SKM-1 (cell line): ENCODE data around the gene TMEM39A.

Experiments
- DNase-seq: peaks from one replicate; lab custom pipeline; 2025; ENCODE audit not compliant: unreplicated experiment; lab: John Stamatoyannopoulos, UW

TMEM39A gene

DNA sequence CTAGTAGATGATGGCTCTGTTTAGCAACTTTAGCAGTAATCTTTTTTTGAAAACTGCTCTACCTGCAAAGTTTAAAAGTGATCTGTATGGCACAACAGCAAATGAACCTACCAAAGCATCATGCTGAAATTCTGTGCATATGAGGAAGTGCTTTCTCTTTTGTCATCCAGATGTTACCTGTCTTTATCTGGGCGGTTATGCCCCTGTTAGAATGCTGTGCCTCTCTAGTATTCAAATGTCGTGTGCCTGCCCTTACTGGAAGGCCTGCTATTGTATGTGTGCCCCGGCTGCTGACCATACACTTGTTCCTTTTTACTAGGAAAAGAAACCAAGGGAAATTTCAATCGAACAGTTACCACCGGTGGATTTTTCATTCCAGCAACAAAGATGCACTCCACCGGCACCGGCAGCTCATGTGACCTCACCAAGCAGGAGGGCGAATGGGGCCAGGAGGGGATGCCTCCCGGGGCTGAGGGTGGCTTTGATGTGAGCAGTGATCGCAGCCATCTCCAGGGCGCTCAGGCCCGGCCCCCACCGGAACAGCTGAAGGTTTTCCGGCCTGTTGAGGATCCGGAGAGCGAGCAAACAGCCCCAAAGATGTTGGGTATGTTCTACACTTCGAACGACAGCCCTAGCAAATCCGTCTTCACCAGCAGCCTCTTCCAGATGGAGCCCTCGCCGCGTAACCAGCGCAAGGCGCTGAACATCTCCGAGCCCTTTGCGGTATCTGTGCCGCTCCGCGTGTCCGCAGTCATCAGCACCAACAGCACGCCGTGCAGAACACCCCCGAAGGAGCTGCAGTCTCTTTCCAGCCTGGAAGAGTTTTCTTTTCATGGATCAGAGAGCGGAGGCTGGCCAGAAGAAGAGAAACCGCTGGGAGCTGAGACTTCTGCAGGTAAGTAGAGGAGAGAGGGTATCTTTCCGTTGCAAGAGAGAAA is 61.6 kb downstream of the TMEM39A start:
- no peak for DNase-seq

DNA sequence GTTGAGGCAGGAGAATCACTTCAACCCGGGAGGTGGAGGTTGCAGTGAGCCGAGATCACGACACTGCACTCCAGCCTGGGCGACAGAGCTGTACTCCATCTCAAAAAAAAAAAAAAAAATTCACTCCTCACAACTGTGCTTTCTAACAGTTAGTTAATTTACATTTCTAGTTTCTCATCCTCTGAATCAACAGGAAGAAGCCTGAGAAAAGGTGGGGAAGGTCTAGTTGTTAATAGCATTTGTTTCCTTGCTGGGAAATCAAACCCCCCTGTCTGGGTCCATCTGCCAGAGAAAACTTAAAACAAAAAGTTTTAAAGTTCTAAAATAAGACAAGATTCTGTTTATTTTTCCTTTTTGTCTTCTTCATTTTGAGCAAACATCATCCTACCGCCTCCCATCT is 62.3 kb downstream of the TMEM39A start:
- DNase-seq = no peak

DNA sequence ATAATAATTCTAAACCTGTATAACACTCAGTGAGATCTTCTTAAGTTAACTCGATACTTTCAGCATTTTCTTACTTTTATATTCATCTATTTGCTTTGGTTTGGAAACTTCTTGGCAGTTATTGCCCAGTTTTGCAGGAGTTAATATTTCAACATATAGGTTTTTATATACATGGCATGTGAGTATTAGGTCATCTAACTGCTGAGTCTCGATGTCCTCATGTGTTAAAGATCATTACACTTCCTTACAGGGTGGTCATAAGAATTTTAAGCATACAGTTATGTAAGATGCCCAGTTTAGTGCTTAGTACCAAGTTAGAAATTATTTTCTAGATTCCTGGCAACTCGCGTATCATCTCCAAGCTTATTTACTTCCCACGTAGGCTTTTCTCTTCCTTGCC is 62.9 kb downstream of the TMEM39A start:
- DNase-seq = no peak

DNA sequence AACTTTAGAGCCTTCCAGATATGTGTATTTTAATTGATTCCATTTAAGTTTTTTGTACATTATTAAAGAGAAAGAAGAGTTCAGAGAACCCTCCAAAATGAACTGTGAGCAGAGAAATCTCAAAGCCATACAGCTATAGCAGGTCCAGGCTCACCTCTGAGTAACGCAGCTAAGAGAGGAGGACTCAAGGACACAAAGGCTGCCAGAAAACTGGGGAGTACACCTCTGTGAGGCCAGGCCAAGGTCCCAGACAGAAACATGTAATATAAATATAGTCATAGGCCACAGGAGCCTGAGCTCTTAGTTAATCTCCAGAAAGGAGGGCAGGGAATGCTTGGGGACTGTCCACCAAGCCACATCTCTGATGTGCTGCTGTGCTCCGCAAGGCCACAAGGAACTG is 66.5 kb downstream of the TMEM39A start:
- DNase-seq = no peak

DNA sequence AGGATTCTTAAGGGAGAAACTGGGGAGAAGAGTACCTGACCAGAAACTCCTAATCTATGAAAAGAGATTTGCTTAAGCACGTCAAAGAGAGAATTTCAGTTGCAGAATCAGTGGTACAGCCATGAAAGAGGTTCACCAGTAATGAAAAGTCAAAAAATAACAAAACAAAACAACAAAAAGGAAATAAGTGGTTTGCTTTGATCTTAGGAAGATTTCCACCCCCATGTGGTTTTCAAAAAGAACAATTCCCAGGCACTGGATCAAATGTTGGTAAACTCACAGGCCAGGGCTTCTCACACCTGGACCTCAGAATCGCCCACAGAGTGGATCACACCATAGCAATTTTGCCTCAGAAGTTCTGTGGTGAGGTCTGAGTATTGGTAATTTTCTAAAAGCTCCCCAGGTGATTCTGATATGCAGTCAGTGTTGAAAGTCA is 67.5 kb downstream of the TMEM39A start:
- DNase-seq = no peak

DNA sequence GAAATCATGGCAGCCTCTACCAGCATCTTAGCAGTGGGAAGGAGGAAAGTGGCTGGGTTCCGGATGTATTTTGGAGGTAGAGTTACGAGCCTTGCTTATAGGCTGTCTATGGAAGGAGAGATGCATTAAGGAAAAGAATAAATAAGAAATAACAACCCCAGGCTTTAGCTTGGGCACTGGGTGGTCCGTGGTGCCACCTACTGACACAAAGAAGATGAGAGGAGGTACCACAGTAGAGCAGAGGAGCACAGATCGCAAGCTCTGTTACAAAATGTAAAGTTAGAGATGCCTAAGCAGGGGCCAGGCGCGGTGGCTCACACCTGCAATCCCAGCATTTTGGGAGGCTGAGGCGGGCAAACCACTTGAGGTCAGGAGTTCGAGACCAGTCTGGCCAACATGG is 74.8 kb downstream of the TMEM39A start:
- no peak for DNase-seq

DNA sequence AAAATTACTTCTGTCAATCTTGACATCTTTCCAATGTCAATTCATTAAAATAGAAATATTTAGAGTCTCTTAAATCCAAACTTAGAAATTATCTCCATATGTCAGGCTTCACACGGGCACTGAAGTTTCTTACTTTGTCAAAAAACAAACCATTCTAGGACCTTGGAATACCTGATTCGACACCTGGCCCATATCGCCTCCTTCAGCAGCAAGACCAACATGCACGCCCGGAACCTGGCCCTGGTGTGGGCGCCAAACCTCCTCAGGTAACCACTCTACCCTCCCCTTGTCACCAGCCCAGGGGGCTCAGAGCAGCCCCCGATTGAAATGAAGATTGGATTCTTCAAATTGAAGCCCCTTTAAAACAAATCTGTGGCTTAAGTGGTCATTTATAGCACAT is 81.3 kb downstream of the TMEM39A start:
- no peak for DNase-seq

DNA sequence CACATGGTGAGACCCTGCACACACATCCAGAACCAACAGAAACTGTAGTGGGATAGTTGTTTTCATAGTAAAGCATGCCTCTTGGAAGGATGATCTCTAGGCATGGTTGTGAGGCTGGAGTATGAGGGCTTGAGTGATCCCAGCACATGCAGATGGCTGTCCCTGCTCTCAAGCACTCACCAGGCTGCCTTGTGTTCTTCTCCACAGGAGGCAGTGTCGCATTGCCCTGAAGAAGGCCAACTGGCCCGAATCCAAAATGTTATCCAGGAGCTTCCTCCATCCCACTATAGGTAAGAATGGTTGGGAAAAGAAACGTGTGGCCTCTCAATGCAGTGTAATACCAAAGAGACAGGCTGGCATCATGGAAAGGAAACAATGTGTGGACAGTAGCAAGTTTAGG is 82.7 kb downstream of the TMEM39A start:
- DNase-seq = no peak
